Large intestine (tissue), 3 donors: ENCODE data around the gene PDE6G. TPM values are rescaled to one million over a fixed set of nuclear protein-coding genes. Genes with fewer than 3 reads are reported as not detected.

Source experiments
- DNase-seq, 2 donors: peaks; one replicate each; pipeline versions ENCODE4 v3.0.0 to v3.0.0-alpha.2; 2013
- H3K27ac ChIP-seq: one replicate; pipeline ENCODE4 v1.5.1; 2013; ENCODE audit warnings: low read length
- H3K27me3 ChIP-seq: 2 replicates; pipeline ENCODE4 v1.6.1; 2013; ENCODE audit warnings: low read length; ENCODE audit not compliant: control insufficient read depth, insufficient read depth
- H3K36me3 ChIP-seq: 2 replicates; pipeline ENCODE4 v1.6.1; 2013; ENCODE audit warnings: low read length; ENCODE audit not compliant: control insufficient read depth, insufficient read depth
- H3K4me1 ChIP-seq: one replicate; pipeline ENCODE4 v1.6.1; 2013; ENCODE audit warnings: low read length; ENCODE audit not compliant: control insufficient read depth, insufficient read depth
- H3K4me3 ChIP-seq: one replicate; pipeline ENCODE4 v1.5.1; 2013; ENCODE audit warnings: low read length
- H3K9me3 ChIP-seq: one replicate; pipeline ENCODE4 v1.6.1; 2013; ENCODE audit warnings: mild to moderate bottlenecking, low read depth, low read length, moderate library complexity; ENCODE audit not compliant: control insufficient read depth
- WGBS: methylation state at CpG from one replicate; pipeline ENCODE4 v1.1.5; 2013; ENCODE audit warnings: low lambda C conversion rate; ENCODE audit not compliant: insufficient coverage; 5-methylcytosine and 5-hydroxymethylcytosine counted together
- polyA plus RNA-seq: library from polyadenylated mRNA; unstranded; fragments of 120-200 nt; gene quantifications from one replicate; pipeline ENCODE4 v1.2.1, GENCODE V29; 2013

The PDE6G gene
- polyA plus RNA-seq, 1 donor: 2.6 TPM

- no CpG with 5 or more reads among the region's 41 CpGs for WGBS
- H3K9me3 ChIP-seq: no peaks in the 10 kb centered on the region
- no peaks in the 10 kb centered on the region for H3K27me3 ChIP-seq
- peaks cover 72% of the 10 kb centered on the region for H3K36me3 ChIP-seq
- no peak overlapping the region for H3K27ac ChIP-seq
- H3K4me3 ChIP-seq: no peak overlapping the region
- peaks cover 14% of the 10 kb centered on the region for H3K4me1 ChIP-seq
- no peak for DNase-seq
Observed at GRCh38 chr17:81687770-81688541, 31.6 kb upstream of the PDE6G start.

GRCh38 chr17:81686614-81687013 is 30.3 kb upstream of the PDE6G start:
- no peak overlapping the region for H3K4me3 ChIP-seq
- peaks cover 63% of the 10 kb centered on the region for H3K36me3 ChIP-seq
- H3K9me3 ChIP-seq: no peaks in the 10 kb centered on the region
- H3K27me3 ChIP-seq: no peaks in the 10 kb centered on the region
- DNase-seq: no peak
- H3K4me1 ChIP-seq: peaks cover 15% of the 10 kb centered on the region
- WGBS: no CpG with 5 or more reads among the region's 20 CpGs
- H3K27ac ChIP-seq: no peak overlapping the region

GRCh38 chr17:81685108-81685507 is 28.8 kb upstream of the PDE6G start:
- no peak overlapping the region for H3K27ac ChIP-seq
- WGBS: no CpG with 5 or more reads among the region's 12 CpGs
- peaks cover 55% of the 10 kb centered on the region for H3K36me3 ChIP-seq
- no peaks in the 10 kb centered on the region for H3K27me3 ChIP-seq
- no peaks in the 10 kb centered on the region for H3K9me3 ChIP-seq
- peak overlapping the region; percentile 86 for H3K4me3 ChIP-seq
- no peak for DNase-seq
- H3K4me1 ChIP-seq: peaks cover 15% of the 10 kb centered on the region

GRCh38 chr17:81684442-81684911 is 28.1 kb upstream of the PDE6G start:
- DNase-seq: no peak
- peak overlapping the region; percentile 86 for H3K4me3 ChIP-seq
- no peaks in the 10 kb centered on the region for H3K9me3 ChIP-seq
- no CpG with 5 or more reads among the region's 16 CpGs for WGBS
- H3K36me3 ChIP-seq: peaks cover 49% of the 10 kb centered on the region
- no peak overlapping the region for H3K27ac ChIP-seq
- H3K27me3 ChIP-seq: no peaks in the 10 kb centered on the region
- peaks cover 15% of the 10 kb centered on the region for H3K4me1 ChIP-seq

- H3K36me3 ChIP-seq: peaks cover 42% of the 10 kb centered on the region
- H3K4me3 ChIP-seq: peak within 1 kb of the TSS; percentile 86
- H3K27ac ChIP-seq: no peak within 1 kb of the TSS
- no peaks in the 10 kb centered on the region for H3K27me3 ChIP-seq
- DNase-seq: peak; percentile 99
- no peaks in the 10 kb centered on the region for H3K9me3 ChIP-seq
- H3K4me1 ChIP-seq: peaks cover 15% of the 10 kb centered on the region
- WGBS: no CpG with 5 or more reads among the region's 112 CpGs
Observed at GRCh38 chr17:81683584-81684441, 27.5 kb upstream of the PDE6G start, which contains the start of the genes ARL16 and HGS. ARL16 (minus strand) TSS chr17:81683797; CDS start chr17:81683753, 44 bp downstream. HGS (plus strand) TSS chr17:81684011; CDS start chr17:81684067, 56 bp downstream.

GRCh38 chr17:81683208-81683583 is 26.9 kb upstream of the PDE6G start:
- Histone ChIP-seq H3K27ac (no peak overlapping the region), H3K9me3 (no peaks in the 10 kb centered on the region), H3K4me1 (peaks cover 15% of the 10 kb centered on the region), H3K36me3 (peaks cover 36% of the 10 kb centered on the region), H3K4me3 (peak overlapping the region; percentile 85), H3K27me3 (no peaks in the 10 kb centered on the region)
- no CpG with 5 or more reads among the region's 37 CpGs for WGBS
- no peak for DNase-seq

GRCh38 chr17:81682565-81683207 is 26.3 kb upstream of the PDE6G start:
- Histone ChIP-seq H3K36me3 (peaks cover 31% of the 10 kb centered on the region), H3K9me3 (no peaks in the 10 kb centered on the region), H3K4me1 (peaks cover 15% of the 10 kb centered on the region), H3K4me3 (peak overlapping the region; percentile 85), H3K27me3 (no peaks in the 10 kb centered on the region), H3K27ac (no peak overlapping the region)
- WGBS: 0% methylated on average over 3 of the region's 19 CpGs
- DNase-seq: peak in 1 of 2 donors; percentile 16

GRCh38 chr17:81681672-81682071 is 25.3 kb upstream of the PDE6G start:
- DNase-seq: no peak
- Histone ChIP-seq H3K9me3 (no peaks in the 10 kb centered on the region), H3K4me3 (no peak overlapping the region), H3K4me1 (peaks cover 15% of the 10 kb centered on the region), H3K27me3 (no peaks in the 10 kb centered on the region), H3K27ac (no peak overlapping the region), H3K36me3 (peaks cover 21% of the 10 kb centered on the region)
- WGBS: no CpG with 5 or more reads among the region's 17 CpGs

- Histone ChIP-seq H3K27me3 (no peaks in the 10 kb centered on the region), H3K36me3 (peaks cover 9% of the 10 kb centered on the region), H3K27ac (no peak overlapping the region), H3K4me3 (no peak overlapping the region), H3K4me1 (peaks cover 10% of the 10 kb centered on the region), H3K9me3 (no peaks in the 10 kb centered on the region)
- no CpG with 5 or more reads among the region's 11 CpGs for WGBS
- DNase-seq: no peak
Observed at GRCh38 chr17:81680150-81680549, 23.8 kb upstream of the PDE6G start.

GRCh38 chr17:81676906-81677305 is 20.6 kb upstream of the PDE6G start:
- Histone ChIP-seq H3K36me3 (peaks cover 36% of the 10 kb centered on the region), H3K27me3 (no peaks in the 10 kb centered on the region)

More at GRCh38 chr17:81676906-81677305, 20.6 kb upstream of the PDE6G start:
- WGBS: no CpG with 5 or more reads among the region's 17 CpGs
- Histone ChIP-seq H3K4me1 (no peaks in the 10 kb centered on the region), H3K9me3 (no peaks in the 10 kb centered on the region), H3K4me3 (no peak overlapping the region), H3K27ac (no peak overlapping the region)
- no peak for DNase-seq
